ENCODE measurements around the gene PRKCH.
"Not testable (repeated sequence)": the region's sequence is repeated elsewhere in the genome, so short reads cannot be mapped to it uniquely, and the experiment has no call there.

PRKCH gene

GRCh38 chr14:61297581-61297980, 23.8 kb upstream of the PRKCH start:
- H3K4me1 Mint-ChIP-seq: no peaks in the 10 kb centered on the region
- H3K9me3 Mint-ChIP-seq: no peaks in the 10 kb centered on the region
- H3K36me3 Mint-ChIP-seq (ENCODE audit: low read depth): no peaks in the 10 kb centered on the region
- peaks cover 35% of the 10 kb centered on the region for H3K27me3 Mint-ChIP-seq (ENCODE audit: low read depth, poor library complexity)
- TF ChIP-seq, protein P1, sequence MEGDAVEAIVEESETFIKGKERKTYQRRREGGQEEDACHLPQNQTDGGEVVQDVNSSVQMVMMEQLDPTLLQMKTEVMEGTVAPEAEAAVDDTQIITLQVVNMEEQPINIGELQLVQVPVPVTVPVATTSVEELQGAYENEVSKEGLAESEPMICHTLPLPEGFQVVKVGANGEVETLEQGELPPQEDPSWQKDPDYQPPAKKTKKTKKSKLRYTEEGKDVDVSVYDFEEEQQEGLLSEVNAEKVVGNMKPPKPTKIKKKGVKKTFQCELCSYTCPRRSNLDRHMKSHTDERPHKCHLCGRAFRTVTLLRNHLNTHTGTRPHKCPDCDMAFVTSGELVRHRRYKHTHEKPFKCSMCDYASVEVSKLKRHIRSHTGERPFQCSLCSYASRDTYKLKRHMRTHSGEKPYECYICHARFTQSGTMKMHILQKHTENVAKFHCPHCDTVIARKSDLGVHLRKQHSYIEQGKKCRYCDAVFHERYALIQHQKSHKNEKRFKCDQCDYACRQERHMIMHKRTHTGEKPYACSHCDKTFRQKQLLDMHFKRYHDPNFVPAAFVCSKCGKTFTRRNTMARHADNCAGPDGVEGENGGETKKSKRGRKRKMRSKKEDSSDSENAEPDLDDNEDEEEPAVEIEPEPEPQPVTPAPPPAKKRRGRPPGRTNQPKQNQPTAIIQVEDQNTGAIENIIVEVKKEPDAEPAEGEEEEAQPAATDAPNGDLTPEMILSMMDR (IDR thresholded peaks at IDR 0.05): no peak
- no peak overlapping the region for H3K27ac Mint-ChIP-seq
- no peak for DNase-seq
- H3K4me3 Mint-ChIP-seq: no peak overlapping the region

DNA sequence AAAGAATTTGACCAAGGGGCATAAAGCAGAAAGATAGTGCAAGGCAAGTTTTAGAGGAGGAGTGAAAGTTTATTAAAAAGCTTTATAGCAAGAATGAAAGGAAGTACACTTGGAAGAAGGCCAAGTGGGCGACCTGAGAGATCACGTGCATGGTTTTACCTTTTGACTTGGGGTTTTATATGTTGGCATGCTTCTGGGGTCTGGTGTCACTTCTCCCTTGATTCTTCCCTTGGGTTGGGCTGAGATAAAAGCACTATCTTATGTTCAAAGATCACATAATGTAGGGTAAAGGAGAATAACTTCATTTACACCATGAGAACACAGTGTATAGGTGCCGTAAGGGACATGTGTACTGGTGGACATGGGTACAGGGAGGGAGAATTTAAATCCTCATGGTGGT, 22.6 kb upstream of the PRKCH start:
- H3K9me3 Mint-ChIP-seq: no peaks in the 10 kb centered on the region
- TF ChIP-seq, protein P1 (IDR thresholded peaks at IDR 0.05): no peak

GRCh38 chr14:61300209-61300608, 21.2 kb upstream of the PRKCH start:
- DNase-seq: no peak
- Mint-ChIP-seq H3K4me3 (no peak overlapping the region), H3K27me3 (ENCODE audit: low read depth, poor library complexity) (peaks cover 27% of the 10 kb centered on the region), H3K27ac (no peak overlapping the region), H3K36me3 (ENCODE audit: low read depth) (no peaks in the 10 kb centered on the region), H3K9me3 (peaks cover 4% of the 10 kb centered on the region), H3K4me1 (no peaks in the 10 kb centered on the region)
- TF ChIP-seq, protein P1 (IDR thresholded peaks at IDR 0.05): no peak

More for the DNA sequence above, 22.6 kb upstream of the PRKCH start:
- Mint-ChIP-seq H3K27me3 (ENCODE audit: low read depth, poor library complexity) (peaks cover 30% of the 10 kb centered on the region), H3K4me3 (no peak overlapping the region), H3K36me3 (ENCODE audit: low read depth) (no peaks in the 10 kb centered on the region), H3K27ac (no peak overlapping the region), H3K4me1 (no peaks in the 10 kb centered on the region)
- DNase-seq: no peak

- Mint-ChIP-seq H3K4me3 (no peak overlapping the region), H3K36me3 (ENCODE audit: low read depth) (no peaks in the 10 kb centered on the region), H3K27ac (no peak overlapping the region), H3K9me3 (peaks cover 8% of the 10 kb centered on the region), H3K27me3 (ENCODE audit: low read depth, poor library complexity) (peaks cover 27% of the 10 kb centered on the region), H3K4me1 (no peaks in the 10 kb centered on the region)
- TF ChIP-seq, protein P1 (IDR thresholded peaks at IDR 0.05): no peak
- no peak for DNase-seq
Observed at GRCh38 chr14:61300754-61301153, 20.6 kb upstream of the PRKCH start.

GRCh38 chr14:61304688-61305087, 16.7 kb upstream of the PRKCH start:
- H3K27ac Mint-ChIP-seq: no peak overlapping the region
- H3K36me3 Mint-ChIP-seq (ENCODE audit: low read depth): peaks cover 6% of the 10 kb centered on the region
- H3K4me3 Mint-ChIP-seq: no peak overlapping the region
- H3K9me3 Mint-ChIP-seq: peaks cover 22% of the 10 kb centered on the region
- DNase-seq: no peak
- peaks cover 10% of the 10 kb centered on the region for H3K27me3 Mint-ChIP-seq (ENCODE audit: low read depth, poor library complexity)
- H3K4me1 Mint-ChIP-seq: no peaks in the 10 kb centered on the region
- TF ChIP-seq, protein P1 (IDR thresholded peaks at IDR 0.05): no peak

DNA sequence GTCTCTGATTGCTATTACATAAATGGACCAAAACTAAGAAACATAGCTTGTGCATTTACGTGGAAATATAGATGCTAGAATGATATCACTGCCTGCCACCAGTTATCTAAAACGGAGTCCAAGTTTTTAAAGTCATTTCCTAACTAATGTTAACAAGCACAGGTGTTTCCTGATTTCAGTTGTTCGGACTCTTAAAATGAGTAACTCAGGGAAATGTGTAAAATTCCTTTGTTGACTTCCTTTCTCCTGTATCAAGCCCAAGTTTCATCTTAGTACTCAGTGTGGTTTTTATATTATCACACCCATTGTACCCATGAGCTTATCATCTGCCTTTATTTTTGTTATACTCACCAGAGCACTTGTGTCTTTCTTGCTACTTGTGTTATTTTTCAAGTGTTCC, 13.2 kb upstream of the PRKCH start:
- no peak for DNase-seq
- Mint-ChIP-seq H3K9me3 (peaks cover 50% of the 10 kb centered on the region), H3K27ac (no peak overlapping the region), H3K4me1 (no peaks in the 10 kb centered on the region), H3K27me3 (ENCODE audit: low read depth, poor library complexity) (peaks cover 7% of the 10 kb centered on the region), H3K36me3 (ENCODE audit: low read depth) (peaks cover 12% of the 10 kb centered on the region), H3K4me3 (no peak overlapping the region)
- TF ChIP-seq, protein P1 (IDR thresholded peaks at IDR 0.05): no peak

DNA sequence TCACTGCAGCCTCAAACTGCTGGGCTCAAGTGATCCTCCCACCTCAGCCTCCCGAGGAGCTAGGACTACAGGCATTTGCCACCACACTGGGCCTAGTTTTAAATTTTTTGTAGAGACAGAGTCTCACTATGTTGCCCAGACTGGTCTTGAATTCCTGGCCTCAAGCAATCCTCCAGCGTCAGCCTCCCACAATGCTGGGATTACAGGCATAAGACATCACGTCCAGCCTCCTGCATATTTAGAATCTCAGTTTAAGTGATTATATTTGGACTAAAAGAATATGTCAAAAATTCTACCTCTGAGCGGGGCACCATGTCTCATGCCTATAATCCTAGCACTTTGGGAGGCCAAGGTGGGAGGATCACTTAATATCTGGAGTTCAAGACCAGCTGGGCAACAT, 12.7 kb upstream of the PRKCH start:
- not testable (repeated sequence) for H3K27ac Mint-ChIP-seq; DNase-seq; H3K4me3 Mint-ChIP-seq; H3K4me1 Mint-ChIP-seq; H3K27me3 Mint-ChIP-seq (ENCODE audit: low read depth, poor library complexity)
- H3K9me3 Mint-ChIP-seq: peaks cover 55% of the 10 kb centered on the region
- peaks cover 12% of the 10 kb centered on the region for H3K36me3 Mint-ChIP-seq (ENCODE audit: low read depth)

Data from nephron progenitor cell (in vitro differentiated cells).